ENCODE results near the gene MFAP3.

MFAP3 gene

GRCh38 chr5:154097031-154097430 lies 58.3 kb downstream of the MFAP3 start:
- TF ChIP-seq POLR2A (IDR thresholded peaks at IDR 0.05; ENCODE audit: low read depth, low read length) (no peak), POLR2AphosphoS5 (IDR thresholded peaks at IDR 0.05; ENCODE audit: low read depth, low read length) (no peak), TAF1 (IDR thresholded peaks at IDR 0.05; ENCODE audit: borderline replicate concordance, low read depth, low read length) (no peak)
- DNase-seq (ENCODE audit: insufficient read length) (no peak), FAIRE-seq (no peak)

GRCh38 chr5:154098465-154098864 lies 59.7 kb downstream of the MFAP3 start:
- no peak for TF ChIP-seq POLR2A (IDR thresholded peaks at IDR 0.05; ENCODE audit: low read depth, low read length)
- TF ChIP-seq TAF1 (IDR thresholded peaks at IDR 0.05; ENCODE audit: borderline replicate concordance, low read depth, low read length) = no peak
- no peak for TF ChIP-seq POLR2AphosphoS5 (IDR thresholded peaks at IDR 0.05; ENCODE audit: low read depth, low read length)
- DNase-seq (ENCODE audit: insufficient read length) = no peak
- no peak for FAIRE-seq

GRCh38 chr5:154101184-154101583 lies 62.4 kb downstream of the MFAP3 start:
- TF ChIP-seq POLR2AphosphoS5 (IDR thresholded peaks at IDR 0.05; ENCODE audit: low read depth, low read length) (no peak), TAF1 (IDR thresholded peaks at IDR 0.05; ENCODE audit: borderline replicate concordance, low read depth, low read length) (no peak), POLR2A (IDR thresholded peaks at IDR 0.05; ENCODE audit: low read depth, low read length) (no peak)
- DNase-seq (ENCODE audit: insufficient read length) (no peak), FAIRE-seq (no peak)

GRCh38 chr5:154103233-154103632 lies 64.5 kb downstream of the MFAP3 start:
- DNase-seq (ENCODE audit: insufficient read length) (no peak), FAIRE-seq (no peak)
- TF ChIP-seq POLR2A (IDR thresholded peaks at IDR 0.05; ENCODE audit: low read depth, low read length) (no peak), TAF1 (IDR thresholded peaks at IDR 0.05; ENCODE audit: borderline replicate concordance, low read depth, low read length) (no peak), POLR2AphosphoS5 (IDR thresholded peaks at IDR 0.05; ENCODE audit: low read depth, low read length) (no peak)
